ENCODE data around the gene NFIA. TPM values are rescaled to one million over a fixed set of nuclear protein-coding genes. Genes with fewer than 3 reads are reported as not detected.

Gene NFIA
- total and polyA plus RNA-seq, 2 donors (not counting 1 experiment from before 2014, with no cell fraction given), result 0.28 to 0.54 TPM

DNA sequence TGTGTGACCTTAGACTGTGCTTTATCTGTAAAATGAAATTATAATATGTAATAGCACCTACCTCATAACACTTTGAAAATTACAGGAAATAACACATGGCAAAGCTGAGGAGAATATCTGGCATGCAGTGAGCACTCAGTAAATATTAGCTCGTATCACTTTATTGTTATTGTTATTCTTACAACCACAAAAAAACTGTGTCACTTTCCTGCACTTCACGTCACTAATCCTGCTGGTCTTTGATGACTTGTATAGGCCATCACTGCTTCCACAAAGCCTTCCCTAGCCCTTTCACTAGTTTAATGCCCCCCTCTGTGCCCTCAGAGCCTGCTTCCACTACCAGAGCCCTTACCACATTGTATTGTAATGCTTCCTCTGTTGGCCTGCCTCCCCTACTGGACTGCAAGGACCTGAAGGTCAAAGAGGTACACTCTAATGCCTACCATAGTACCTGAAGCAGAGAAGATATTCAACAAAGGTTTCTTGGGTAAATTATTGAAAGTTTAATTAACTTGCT lies 231.6 kb downstream of the NFIA start:
- H3K79me2 ChIP-seq (ENCODE audit: control insufficient read depth, insufficient read depth, low read length), result no peaks in the 10 kb centered on the region
- no peaks in the 10 kb centered on the region for H3K4me1 ChIP-seq (ENCODE audit: control insufficient read depth in 2 of 2, insufficient read depth in 2 of 2, low read length in 2 of 2)
- H2AFZ ChIP-seq (ENCODE audit: insufficient read depth, low read depth, low read length, poor library complexity, severe bottlenecking), result no peak overlapping the region
- no peak overlapping the region for H3K27ac ChIP-seq (ENCODE audit: low read length in 2 of 2)
- ATAC-seq (ENCODE audit: low read depth), result no peak
- no peaks in the 10 kb centered on the region for H3K36me3 ChIP-seq (replicated peaks in 1 of 2; ENCODE audit: control extremely low read depth in 1 of 2, control insufficient read depth in 1 of 2, extremely low read depth in 1 of 2, insufficient read depth in 2 of 2, low read length in 1 of 2)
- no peak overlapping the region for H3K27ac Mint-ChIP-seq
- no peak overlapping the region for H3K9ac ChIP-seq (ENCODE audit: low read length)
- no peak overlapping the region for H3K4me3 Mint-ChIP-seq
- H3K9me3 Mint-ChIP-seq (ENCODE audit: insufficient read depth), result no peaks in the 10 kb centered on the region
- intact Hi-C loops (cut with micrococcal nuclease), result no loop called here
- no peak overlapping the region for H3K4me2 ChIP-seq (replicated peaks; ENCODE audit: low read depth, low read length, poor library complexity, severe bottlenecking)
- no CpG with 5 or more reads among the region's 2 CpGs for WGBS (ENCODE audit: insufficient coverage)
- no peaks in the 10 kb centered on the region for H3K9me3 ChIP-seq (ENCODE audit: control extremely low read depth in 1 of 3, control insufficient read depth in 2 of 3, insufficient read depth in 1 of 3, low read length in 2 of 3)
- DNase-seq, result no peak
- no peak for TF ChIP-seq CTCF (IDR thresholded peaks at IDR 0.05)
- TF ChIP-seq EZH2 (IDR thresholded peaks at IDR 0.05; ENCODE audit: borderline replicate concordance, insufficient read depth, low read depth, low read length, poor library complexity, severe bottlenecking), result no peak
- CTCF ChIA-PET, result no interaction called here
- H3K4me1 Mint-ChIP-seq, result no peaks in the 10 kb centered on the region
- peaks cover 4% of the 10 kb centered on the region for H3K27me3 Mint-ChIP-seq
- POLR2A ChIA-PET, result no interaction called here
- H3K27me3 ChIP-seq (replicated peaks in 1 of 4; ENCODE audit: control extremely low read depth in 1 of 4, control insufficient read depth in 3 of 4, insufficient read depth in 4 of 4, low read length in 3 of 4), result peaks cover 0 to 3% (median 0%) of the 10 kb centered on the region in 4 experiments
- H4K20me1 ChIP-seq (ENCODE audit: control insufficient read depth, insufficient read depth, low read length, poor library complexity, severe bottlenecking), result no peaks in the 10 kb centered on the region
- H3K4me3 ChIP-seq (ENCODE audit: control extremely low read depth in 1 of 5, extremely low read depth in 1 of 5, insufficient read depth in 1 of 5, low read depth in 2 of 5, low read length in 4 of 5), result no peak overlapping the region

GRCh38 chr1:61315011-61315410 lies 232.7 kb downstream of the NFIA start:
- Mint-ChIP-seq H3K4me3 (no peak overlapping the region), H3K27ac (no peak overlapping the region), H3K4me1 (no peaks in the 10 kb centered on the region), H3K9me3 (ENCODE audit: insufficient read depth) (no peaks in the 10 kb centered on the region), H3K27me3 (peaks cover 3% of the 10 kb centered on the region)
- H2AFZ ChIP-seq (ENCODE audit: insufficient read depth, low read depth, low read length, poor library complexity, severe bottlenecking), result no peak overlapping the region
- no peak overlapping the region for H3K4me3 ChIP-seq (ENCODE audit: control extremely low read depth in 1 of 5, extremely low read depth in 1 of 5, insufficient read depth in 1 of 5, low read depth in 2 of 5, low read length in 4 of 5)
- no peak for TF ChIP-seq CTCF (IDR thresholded peaks at IDR 0.05)
- no peaks in the 10 kb centered on the region for H3K36me3 ChIP-seq (replicated peaks in 1 of 2; ENCODE audit: control extremely low read depth in 1 of 2, control insufficient read depth in 1 of 2, extremely low read depth in 1 of 2, insufficient read depth in 2 of 2, low read length in 1 of 2)
- ChIA-PET POLR2A (no interaction called here), CTCF (no interaction called here)
- intact Hi-C loops (cut with micrococcal nuclease), result no loop called here
- DNase-seq (no peak), ATAC-seq (ENCODE audit: low read depth) (no peak)
- no peaks in the 10 kb centered on the region for H3K9me3 ChIP-seq (ENCODE audit: control extremely low read depth in 1 of 3, control insufficient read depth in 2 of 3, insufficient read depth in 1 of 3, low read length in 2 of 3)
- H3K4me1 ChIP-seq (ENCODE audit: control insufficient read depth in 2 of 2, insufficient read depth in 2 of 2, low read length in 2 of 2), result no peaks in the 10 kb centered on the region
- peaks cover 0 to 3% (median 0%) of the 10 kb centered on the region in 4 experiments for H3K27me3 ChIP-seq (replicated peaks in 1 of 4; ENCODE audit: control extremely low read depth in 1 of 4, control insufficient read depth in 3 of 4, insufficient read depth in 4 of 4, low read length in 3 of 4)
- no peak overlapping the region for H3K9ac ChIP-seq (ENCODE audit: low read length)
- no peak overlapping the region for H3K4me2 ChIP-seq (replicated peaks; ENCODE audit: low read depth, low read length, poor library complexity, severe bottlenecking)
- WGBS (ENCODE audit: insufficient coverage), result 100% methylated on average over 4 of the region's 4 CpGs
- H4K20me1 ChIP-seq (ENCODE audit: control insufficient read depth, insufficient read depth, low read length, poor library complexity, severe bottlenecking), result no peaks in the 10 kb centered on the region
- H3K27ac ChIP-seq (ENCODE audit: low read length in 2 of 2), result no peak overlapping the region
- no peaks in the 10 kb centered on the region for H3K79me2 ChIP-seq (ENCODE audit: control insufficient read depth, insufficient read depth, low read length)

Measured in B cell (primary cell).